22Rv1 (cell line): ENCODE measurements around the gene SHISA8.

Experiments
- H3K27ac ChIP-seq: fragments of 450-650 bp; 2 replicates; pipeline ENCODE4 v1.5.1; 2017
- CTCF ChIP-seq: fragments of 450-650 bp; IDR thresholded peaks from 2 replicates; pipeline ENCODE4 v1.5.1; 2017; ENCODE audit warnings: mild to moderate bottlenecking
- ZFX ChIP-seq: fragments of 450-650 bp; IDR thresholded peaks from 2 replicates; pipeline ENCODE4 v1.6.1; 2017; ENCODE audit warnings: antibody characterized with exemption, borderline replicate concordance

SHISA8 gene

GRCh38 chr22:41905411-41906202, 9.3 kb downstream of the SHISA8 start:
- TF ChIP-seq ZFX, result no peak
- no peak for TF ChIP-seq CTCF

GRCh38 chr22:41904450-41905410, 10.1 kb downstream of the SHISA8 start:
- H3K27ac ChIP-seq, result no peak overlapping the region
- TF ChIP-seq CTCF, result no peak
- no peak for TF ChIP-seq ZFX

More at GRCh38 chr22:41905411-41906202, 9.3 kb downstream of the SHISA8 start:
- H3K27ac ChIP-seq, result no peak overlapping the region

- no peak overlapping the region for H3K27ac ChIP-seq
- TF ChIP-seq CTCF (no peak), ZFX (no peak)
Measured at GRCh38 chr22:41902932-41903421, 11.9 kb downstream of the SHISA8 start.

- no peak overlapping the region for H3K27ac ChIP-seq
- no peak for TF ChIP-seq CTCF
- TF ChIP-seq ZFX, result no peak
Measured at GRCh38 chr22:41902016-41902415, 12.9 kb downstream of the SHISA8 start.

- no peak overlapping the region for H3K27ac ChIP-seq
- TF ChIP-seq ZFX (no peak), CTCF (no peak)
Measured at GRCh38 chr22:41900652-41901312, 14.1 kb downstream of the SHISA8 start.

- H3K27ac ChIP-seq, result no peak overlapping the region
- TF ChIP-seq ZFX, result no peak
- no peak for TF ChIP-seq CTCF
Measured at GRCh38 chr22:41899992-41900651, 14.8 kb downstream of the SHISA8 start.
